ENCODE data around the gene ZNF442.

DNA sequence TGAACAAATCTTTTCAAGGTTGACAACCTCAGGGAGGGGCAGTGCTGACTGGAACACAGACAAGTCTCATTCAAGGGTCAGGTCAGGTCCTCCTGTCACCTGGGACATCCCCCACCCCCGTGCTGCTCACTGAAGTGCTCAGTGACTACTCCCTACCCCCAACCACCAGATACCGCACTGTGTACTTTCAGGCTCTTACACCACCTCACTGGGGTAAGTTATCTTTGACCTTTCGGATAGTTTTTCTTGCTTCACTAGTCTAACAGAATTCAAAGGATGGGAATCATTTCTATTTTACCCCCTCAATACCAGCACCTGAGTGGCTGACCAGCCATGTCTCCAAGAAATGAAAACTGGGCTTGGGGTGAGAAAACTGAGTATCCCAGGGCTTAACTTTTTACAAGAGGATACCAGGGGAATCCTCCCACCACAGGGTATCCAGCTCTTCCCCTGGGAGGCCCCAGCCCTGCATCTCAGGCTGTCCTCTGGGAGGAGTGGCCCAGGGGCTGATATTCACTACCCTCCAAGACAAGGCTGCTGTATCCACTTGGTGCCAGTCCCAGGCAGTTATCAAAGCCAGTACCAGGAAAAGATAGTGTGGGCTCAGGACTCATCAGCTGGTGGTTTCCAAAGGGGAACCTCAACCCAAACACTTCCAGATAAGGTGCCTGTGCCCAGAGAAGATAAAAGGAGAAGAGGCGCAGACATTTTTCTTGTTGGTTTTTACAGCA, 34.1 kb downstream of the ZNF442 start:
- TF ChIP-seq FOXP2 (optimal IDR thresholded peaks at IDR 0.05; ENCODE audit: borderline replicate concordance, extremely low read depth, extremely low read length, insufficient read depth) (no peak), POLR2AphosphoS5 (IDR thresholded peaks at IDR 0.05; ENCODE audit: low read depth, low read length) (no peak), TAF1 (IDR thresholded peaks at IDR 0.05; ENCODE audit: borderline replicate concordance, insufficient read depth, low read length) (no peak)
- TF ChIP-seq, protein P1, sequence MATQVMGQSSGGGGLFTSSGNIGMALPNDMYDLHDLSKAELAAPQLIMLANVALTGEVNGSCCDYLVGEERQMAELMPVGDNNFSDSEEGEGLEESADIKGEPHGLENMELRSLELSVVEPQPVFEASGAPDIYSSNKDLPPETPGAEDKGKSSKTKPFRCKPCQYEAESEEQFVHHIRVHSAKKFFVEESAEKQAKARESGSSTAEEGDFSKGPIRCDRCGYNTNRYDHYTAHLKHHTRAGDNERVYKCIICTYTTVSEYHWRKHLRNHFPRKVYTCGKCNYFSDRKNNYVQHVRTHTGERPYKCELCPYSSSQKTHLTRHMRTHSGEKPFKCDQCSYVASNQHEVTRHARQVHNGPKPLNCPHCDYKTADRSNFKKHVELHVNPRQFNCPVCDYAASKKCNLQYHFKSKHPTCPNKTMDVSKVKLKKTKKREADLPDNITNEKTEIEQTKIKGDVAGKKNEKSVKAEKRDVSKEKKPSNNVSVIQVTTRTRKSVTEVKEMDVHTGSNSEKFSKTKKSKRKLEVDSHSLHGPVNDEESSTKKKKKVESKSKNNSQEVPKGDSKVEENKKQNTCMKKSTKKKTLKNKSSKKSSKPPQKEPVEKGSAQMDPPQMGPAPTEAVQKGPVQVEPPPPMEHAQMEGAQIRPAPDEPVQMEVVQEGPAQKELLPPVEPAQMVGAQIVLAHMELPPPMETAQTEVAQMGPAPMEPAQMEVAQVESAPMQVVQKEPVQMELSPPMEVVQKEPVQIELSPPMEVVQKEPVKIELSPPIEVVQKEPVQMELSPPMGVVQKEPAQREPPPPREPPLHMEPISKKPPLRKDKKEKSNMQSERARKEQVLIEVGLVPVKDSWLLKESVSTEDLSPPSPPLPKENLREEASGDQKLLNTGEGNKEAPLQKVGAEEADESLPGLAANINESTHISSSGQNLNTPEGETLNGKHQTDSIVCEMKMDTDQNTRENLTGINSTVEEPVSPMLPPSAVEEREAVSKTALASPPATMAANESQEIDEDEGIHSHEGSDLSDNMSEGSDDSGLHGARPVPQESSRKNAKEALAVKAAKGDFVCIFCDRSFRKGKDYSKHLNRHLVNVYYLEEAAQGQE (IDR thresholded peaks at IDR 0.05; ENCODE audit: insufficient read depth in 1 of 2, low read depth in 2 of 2, low read length in 2 of 2): no peak

Data from PFSK-1 (cell line).